ENCODE data around the gene PHKA2. TPM values are rescaled to one million over a fixed set of nuclear protein-coding genes. Genes with fewer than 3 reads are reported as not detected.

The PHKA2 gene
- total RNA-seq, 3 donors from 2014 or later (not counting 1 experiment from before 2014, with no cell fraction given): 34.2 to 45.9 (median 35.1) TPM

DNA sequence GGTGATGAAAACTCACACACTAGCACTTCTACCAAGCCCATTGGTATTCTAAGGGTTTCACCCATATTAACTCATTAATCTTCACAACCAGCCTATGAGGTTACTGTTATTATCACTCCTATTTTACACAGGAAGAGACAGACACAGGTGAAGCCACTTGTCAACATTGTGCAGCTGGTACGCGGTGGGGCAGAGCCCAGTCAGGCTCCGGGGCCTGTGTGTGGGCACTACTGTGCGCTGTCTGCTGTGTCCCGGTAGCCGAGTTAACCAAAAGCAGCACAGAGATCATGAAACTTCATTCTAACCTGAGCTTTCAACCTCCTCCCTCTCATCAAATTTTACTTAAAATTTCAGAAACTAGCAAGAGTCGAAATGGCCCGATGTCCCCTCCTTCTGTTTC lies 111.3 kb downstream of the PHKA2 start:
- TF ChIP-seq CTCF (IDR thresholded peaks at IDR 0.05): no peak
- no peaks in the 10 kb centered on the region for H3K36me3 ChIP-seq (ENCODE audit: control insufficient read depth, insufficient read depth, low read length)
- WGBS (ENCODE audit: insufficient coverage): 96% methylated on average over 6 of the region's 8 CpGs
- peaks cover 0 to 3% of the 10 kb centered on the region in 2 donors for H3K27me3 Mint-ChIP-seq (ENCODE audit: low read depth in 2 of 2)
- no peaks in the 10 kb centered on the region for H3K36me3 Mint-ChIP-seq
- H3K9me3 ChIP-seq (ENCODE audit: control insufficient read depth, insufficient read depth, low read length): no peaks in the 10 kb centered on the region
- H3K9me3 Mint-ChIP-seq: no peaks in the 10 kb centered on the region
- no peaks in the 10 kb centered on the region for H3K4me1 ChIP-seq (ENCODE audit: control insufficient read depth, insufficient read depth, low read length)
- no peak overlapping the region for H3K27ac ChIP-seq (ENCODE audit: low read length)
- intact Hi-C loops (cut with micrococcal nuclease): no loop called here
- H3K27ac Mint-ChIP-seq: no peak overlapping the region
- no peaks in the 10 kb centered on the region for H3K27me3 ChIP-seq (ENCODE audit: control insufficient read depth, insufficient read depth, low read length)
- no peaks in the 10 kb centered on the region for H3K4me1 Mint-ChIP-seq
- no peak overlapping the region for H3K4me3 Mint-ChIP-seq
- no peak for ATAC-seq
- H3K4me3 ChIP-seq (ENCODE audit: low read length): no peak overlapping the region
- no peak for DNase-seq

GRCh38 chrX:18871970-18872369 lies 111.9 kb downstream of the PHKA2 start:
- DNase-seq (no peak), ATAC-seq (no peak)
- 87% methylated on average over 6 of the region's 12 CpGs for WGBS (ENCODE audit: insufficient coverage)
- no peaks in the 10 kb centered on the region for H3K9me3 ChIP-seq (ENCODE audit: control insufficient read depth, insufficient read depth, low read length)
- H3K27ac ChIP-seq (ENCODE audit: low read length): no peak overlapping the region
- no peaks in the 10 kb centered on the region for H3K36me3 ChIP-seq (ENCODE audit: control insufficient read depth, insufficient read depth, low read length)
- H3K27me3 ChIP-seq (ENCODE audit: control insufficient read depth, insufficient read depth, low read length): no peaks in the 10 kb centered on the region
- no peaks in the 10 kb centered on the region for H3K4me1 Mint-ChIP-seq
- no peaks in the 10 kb centered on the region for H3K36me3 Mint-ChIP-seq
- peaks cover 0 to 3% of the 10 kb centered on the region in 2 donors for H3K27me3 Mint-ChIP-seq (ENCODE audit: low read depth in 2 of 2)
- H3K4me1 ChIP-seq (ENCODE audit: control insufficient read depth, insufficient read depth, low read length): no peaks in the 10 kb centered on the region
- no peak overlapping the region for H3K27ac Mint-ChIP-seq
- no peaks in the 10 kb centered on the region for H3K9me3 Mint-ChIP-seq
- H3K4me3 Mint-ChIP-seq: no peak overlapping the region
- TF ChIP-seq CTCF (IDR thresholded peaks at IDR 0.05): no peak
- no peak overlapping the region for H3K4me3 ChIP-seq (ENCODE audit: low read length)
- intact Hi-C loops (cut with micrococcal nuclease): no loop called here

GRCh38 chrX:18871161-18871890 lies 112.6 kb downstream of the PHKA2 start:
- Mint-ChIP-seq H3K4me3 (no peak overlapping the region), H3K9me3 (no peaks in the 10 kb centered on the region), H3K27me3 (ENCODE audit: low read depth in 2 of 2) (peaks cover 0 to 3% of the 10 kb centered on the region in 2 donors), H3K4me1 (no peaks in the 10 kb centered on the region), H3K36me3 (no peaks in the 10 kb centered on the region), H3K27ac (no peak overlapping the region)
- Histone ChIP-seq H3K4me1 (ENCODE audit: control insufficient read depth, insufficient read depth, low read length) (no peaks in the 10 kb centered on the region), H3K27ac (ENCODE audit: low read length) (no peak overlapping the region), H3K36me3 (ENCODE audit: control insufficient read depth, insufficient read depth, low read length) (no peaks in the 10 kb centered on the region), H3K27me3 (ENCODE audit: control insufficient read depth, insufficient read depth, low read length) (no peaks in the 10 kb centered on the region), H3K9me3 (ENCODE audit: control insufficient read depth, insufficient read depth, low read length) (no peaks in the 10 kb centered on the region), H3K4me3 (ENCODE audit: low read length) (no peak overlapping the region)
- no peak for TF ChIP-seq CTCF (IDR thresholded peaks at IDR 0.05)
- intact Hi-C loops (cut with micrococcal nuclease): no loop called here
- 83% methylated on average over 10 of the region's 10 CpGs for WGBS (ENCODE audit: insufficient coverage)
- ATAC-seq (no peak), DNase-seq (no peak)

Measured in natural killer cell (primary cell).